Measurements from ENCODE around the gene PLEKHA4. TPM values are rescaled to one million over a fixed set of nuclear protein-coding genes. Genes with fewer than 3 reads are reported as not detected.

Gene PLEKHA4
- total and polyA plus RNA-seq, 9 of the 15 experiments (the other 6 are each of a cell fraction or from before 2014, with no cell fraction given), result 0.07 to 30.8 (median 11.4) TPM

DNA sequence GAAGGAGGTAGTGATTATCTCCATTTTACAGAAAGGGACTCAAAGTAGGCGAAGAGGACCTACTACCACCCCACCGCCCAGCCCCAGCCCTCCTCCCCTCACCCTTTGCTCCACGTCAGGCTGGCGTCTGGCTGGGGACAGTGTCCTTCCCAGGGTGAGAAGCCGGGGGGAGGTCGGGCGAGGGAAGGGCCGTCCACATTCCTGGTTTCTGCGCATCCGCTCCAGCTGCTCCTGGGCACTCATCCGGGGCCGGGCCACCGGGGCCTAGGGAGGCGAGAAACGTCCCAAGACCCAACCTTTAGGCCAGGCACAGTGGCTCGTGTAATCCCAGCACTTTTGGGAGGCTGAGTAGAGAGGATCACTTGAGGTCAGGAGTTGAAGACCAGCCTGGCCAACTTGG is 27.4 kb downstream of the PLEKHA4 start (continued):
- TF ChIP-seq, protein P1, sequence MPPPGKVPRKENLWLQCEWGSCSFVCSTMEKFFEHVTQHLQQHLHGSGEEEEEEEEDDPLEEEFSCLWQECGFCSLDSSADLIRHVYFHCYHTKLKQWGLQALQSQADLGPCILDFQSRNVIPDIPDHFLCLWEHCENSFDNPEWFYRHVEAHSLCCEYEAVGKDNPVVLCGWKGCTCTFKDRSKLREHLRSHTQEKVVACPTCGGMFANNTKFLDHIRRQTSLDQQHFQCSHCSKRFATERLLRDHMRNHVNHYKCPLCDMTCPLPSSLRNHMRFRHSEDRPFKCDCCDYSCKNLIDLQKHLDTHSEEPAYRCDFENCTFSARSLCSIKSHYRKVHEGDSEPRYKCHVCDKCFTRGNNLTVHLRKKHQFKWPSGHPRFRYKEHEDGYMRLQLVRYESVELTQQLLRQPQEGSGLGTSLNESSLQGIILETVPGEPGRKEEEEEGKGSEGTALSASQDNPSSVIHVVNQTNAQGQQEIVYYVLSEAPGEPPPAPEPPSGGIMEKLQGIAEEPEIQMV (tag; conservative IDR thresholded peaks at IDR 0.05; ENCODE audit: low read depth), result no peak
- no peak for TF ChIP-seq ATF7 (IDR thresholded peaks at IDR 0.05)
- no peak for TF ChIP-seq ZNF445 (CRISPR knock-in tag; IDR thresholded peaks at IDR 0.05; ENCODE audit: low read depth)
- no peak for TF ChIP-seq RBM22 (IDR thresholded peaks at IDR 0.05; ENCODE audit: low read depth, low read length, poor library complexity, severe bottlenecking)
- TF ChIP-seq ZFX (CRISPR knock-in tag; IDR thresholded peaks at IDR 0.05), result no peak
- TF ChIP-seq YBX1 (IDR thresholded peaks at IDR 0.05), result no peak
- TF ChIP-seq NR3C1 (CRISPR knock-in tag; IDR thresholded peaks at IDR 0.05), result no peak
- TF ChIP-seq, protein P2, sequence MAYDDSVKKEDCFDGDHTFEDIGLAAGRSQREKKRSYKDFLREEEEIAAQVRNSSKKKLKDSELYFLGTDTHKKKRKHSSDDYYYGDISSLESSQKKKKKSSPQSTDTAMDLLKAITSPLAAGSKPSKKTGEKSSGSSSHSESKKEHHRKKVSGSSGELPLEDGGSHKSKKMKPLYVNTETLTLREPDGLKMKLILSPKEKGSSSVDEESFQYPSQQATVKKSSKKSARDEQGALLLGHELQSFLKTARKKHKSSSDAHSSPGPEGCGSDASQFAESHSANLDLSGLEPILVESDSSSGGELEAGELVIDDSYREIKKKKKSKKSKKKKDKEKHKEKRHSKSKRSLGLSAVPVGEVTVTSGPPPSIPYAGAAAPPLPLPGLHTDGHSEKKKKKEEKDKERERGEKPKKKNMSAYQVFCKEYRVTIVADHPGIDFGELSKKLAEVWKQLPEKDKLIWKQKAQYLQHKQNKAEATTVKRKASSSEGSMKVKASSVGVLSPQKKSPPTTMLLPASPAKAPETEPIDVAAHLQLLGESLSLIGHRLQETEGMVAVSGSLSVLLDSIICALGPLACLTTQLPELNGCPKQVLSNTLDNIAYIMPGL (CRISPR knock-in tag; IDR thresholded peaks at IDR 0.05), result no peak
- TF ChIP-seq JUNB (CRISPR knock-in tag; conservative IDR thresholded peaks at IDR 0.05), result no peak
- TF ChIP-seq RBM15 (IDR thresholded peaks at IDR 0.05; ENCODE audit: insufficient read depth, low read length), result no peak
